IPS DF 6.9 (cell line): ENCODE measurements around the gene MTA1.

Experiments
- DNase-seq: peaks from one replicate; pipeline ENCODE4 v3.0.0-alpha.2; 2013; ENCODE audit warnings: low read depth, low spot score
- H3K27ac ChIP-seq: one replicate; pipeline ENCODE4 v1.5.1; 2013; ENCODE audit warnings: low read length, control low read depth
- H3K27me3 ChIP-seq: 2 replicates; pipeline ENCODE4 v1.6.1; 2013; ENCODE audit warnings: mild to moderate bottlenecking, low read length; ENCODE audit not compliant: control insufficient read depth, insufficient read depth
- H3K36me3 ChIP-seq: 2 replicates; pipeline ENCODE4 v1.6.1; 2013; ENCODE audit warnings: low read length; ENCODE audit not compliant: control insufficient read depth, insufficient read depth
- H3K4me1 ChIP-seq: 2 replicates; pipeline ENCODE4 v1.6.1; 2013; ENCODE audit warnings: low read length; ENCODE audit not compliant: control insufficient read depth, insufficient read depth
- H3K4me3 ChIP-seq: 2 replicates; pipeline ENCODE4 v1.5.1; 2013; ENCODE audit warnings: mild to moderate bottlenecking, low read length
- H3K9me3 ChIP-seq: 2 replicates; pipeline ENCODE4 v1.6.1; 2013; ENCODE audit warnings: low read length, inconsistent platforms; ENCODE audit not compliant: control insufficient read depth, insufficient read depth
- WGBS: extraction: QIAGEN DNeasy Blood & Tissue Kit; methylation state at CpG from one replicate; pipeline ENCODE4 v1.1.7; 2013; ENCODE audit warnings: mixed read lengths, missing lambda C conversion rate; ENCODE audit not compliant: insufficient read length, insufficient coverage; 5-methylcytosine and 5-hydroxymethylcytosine counted together

The MTA1 gene

GRCh38 chr14:105388110-105388951, 31.3 kb upstream of the MTA1 start:
- WGBS, result no CpG with 5 or more reads among the region's 25 CpGs
- H3K27ac ChIP-seq, result no peak overlapping the region
- no peak for DNase-seq
- peaks cover 7% of the 10 kb centered on the region; the same call in 1 of the 2 replicates for H3K36me3 ChIP-seq
- no peak overlapping the region for H3K4me3 ChIP-seq
- no peaks in the 10 kb centered on the region for H3K9me3 ChIP-seq
- no peaks in the 10 kb centered on the region for H3K4me1 ChIP-seq
- H3K27me3 ChIP-seq, result no peaks in the 10 kb centered on the region

GRCh38 chr14:105388976-105389375, 30.7 kb upstream of the MTA1 start:
- Histone ChIP-seq H3K27me3 (no peaks in the 10 kb centered on the region), H3K4me3 (no peak overlapping the region), H3K4me1 (no peaks in the 10 kb centered on the region), H3K36me3 (peaks cover 5% of the 10 kb centered on the region; the same call in 1 of the 2 replicates), H3K9me3 (no peaks in the 10 kb centered on the region), H3K27ac (no peak overlapping the region)
- no peak for DNase-seq
- no CpG with 5 or more reads among the region's 16 CpGs for WGBS

GRCh38 chr14:105389534-105389933, 30.1 kb upstream of the MTA1 start:
- H3K36me3 ChIP-seq, result peaks cover 5% of the 10 kb centered on the region; the same call in 1 of the 2 replicates
- DNase-seq, result no peak
- H3K4me3 ChIP-seq, result no peak overlapping the region
- no CpG with 5 or more reads among the region's 12 CpGs for WGBS
- no peaks in the 10 kb centered on the region for H3K4me1 ChIP-seq
- no peak overlapping the region for H3K27ac ChIP-seq
- no peaks in the 10 kb centered on the region for H3K9me3 ChIP-seq
- H3K27me3 ChIP-seq, result no peaks in the 10 kb centered on the region

GRCh38 chr14:105389976-105390848, 29.4 kb upstream of the MTA1 start:
- H3K27me3 ChIP-seq, result no peaks in the 10 kb centered on the region
- no peaks in the 10 kb centered on the region for H3K9me3 ChIP-seq
- H3K4me1 ChIP-seq, result no peaks in the 10 kb centered on the region
- WGBS, result no CpG with 5 or more reads among the region's 27 CpGs
- no peak for DNase-seq
- no peak overlapping the region for H3K27ac ChIP-seq
- peaks cover 5% of the 10 kb centered on the region; the same call in 1 of the 2 replicates for H3K36me3 ChIP-seq
- no peak overlapping the region for H3K4me3 ChIP-seq

- Histone ChIP-seq H3K27me3 (no peaks in the 10 kb centered on the region), H3K4me3 (no peak overlapping the region), H3K9me3 (no peaks in the 10 kb centered on the region), H3K4me1 (no peaks in the 10 kb centered on the region), H3K36me3 (peaks cover 5% of the 10 kb centered on the region; the same call in 1 of the 2 replicates), H3K27ac (no peak overlapping the region)
- no CpG with 5 or more reads among the region's 24 CpGs for WGBS
- no peak for DNase-seq
These were observed 28.7 kb upstream of the MTA1 start for GRCh38 chr14:105390849-105391500.

- H3K4me3 ChIP-seq, result no peak overlapping the region
- no peak for DNase-seq
- no peak overlapping the region for H3K27ac ChIP-seq
- H3K9me3 ChIP-seq, result no peaks in the 10 kb centered on the region
- H3K36me3 ChIP-seq, result peaks cover 5% of the 10 kb centered on the region; the same call in 1 of the 2 replicates
- no peaks in the 10 kb centered on the region for H3K27me3 ChIP-seq
- no CpG with 5 or more reads among the region's 23 CpGs for WGBS
- H3K4me1 ChIP-seq, result no peaks in the 10 kb centered on the region
These were observed 28.1 kb upstream of the MTA1 start for GRCh38 chr14:105391541-105391940.

- Histone ChIP-seq H3K9me3 (no peaks in the 10 kb centered on the region), H3K4me3 (no peak overlapping the region), H3K27ac (no peak overlapping the region), H3K27me3 (no peaks in the 10 kb centered on the region), H3K4me1 (no peaks in the 10 kb centered on the region), H3K36me3 (peaks cover 5% of the 10 kb centered on the region; the same call in 1 of the 2 replicates)
- WGBS, result no CpG with 5 or more reads among the region's 40 CpGs
- no peak for DNase-seq
These were observed 27.2 kb upstream of the MTA1 start for GRCh38 chr14:105392131-105393090.

- Histone ChIP-seq H3K4me1 (no peaks in the 10 kb centered on the region), H3K4me3 (no peak overlapping the region), H3K27me3 (no peaks in the 10 kb centered on the region), H3K27ac (no peak overlapping the region), H3K9me3 (no peaks in the 10 kb centered on the region), H3K36me3 (peaks cover 3% of the 10 kb centered on the region; the same call in 1 of the 2 replicates)
- no peak for DNase-seq
- no CpG with 5 or more reads among the region's 14 CpGs for WGBS
These were observed 26.5 kb upstream of the MTA1 start for GRCh38 chr14:105393151-105393550.

- no CpG with 5 or more reads among the region's 25 CpGs for WGBS
- H3K4me3 ChIP-seq, result no peak overlapping the region
- no peaks in the 10 kb centered on the region for H3K27me3 ChIP-seq
- H3K27ac ChIP-seq, result no peak overlapping the region
- peaks cover 3% of the 10 kb centered on the region; the same call in 1 of the 2 replicates for H3K9me3 ChIP-seq
- peaks cover 5% of the 10 kb centered on the region; the same call in 1 of the 2 replicates for H3K36me3 ChIP-seq
- no peak for DNase-seq
- peaks cover 5% of the 10 kb centered on the region for H3K4me1 ChIP-seq
These were observed 24.7 kb upstream of the MTA1 start for GRCh38 chr14:105394714-105395537.
